ENCODE data around the gene XRCC5. TPM values are rescaled to one million over a fixed set of nuclear protein-coding genes. Genes with fewer than 3 reads are reported as not detected.
A peak's percentile ranks its signal among the peaks of the same experiment; 100 is the strongest.

Gene XRCC5
- total and polyA plus RNA-seq, 3 donors from 2014 or later, result 132 to 145 (median 133) TPM

DNA sequence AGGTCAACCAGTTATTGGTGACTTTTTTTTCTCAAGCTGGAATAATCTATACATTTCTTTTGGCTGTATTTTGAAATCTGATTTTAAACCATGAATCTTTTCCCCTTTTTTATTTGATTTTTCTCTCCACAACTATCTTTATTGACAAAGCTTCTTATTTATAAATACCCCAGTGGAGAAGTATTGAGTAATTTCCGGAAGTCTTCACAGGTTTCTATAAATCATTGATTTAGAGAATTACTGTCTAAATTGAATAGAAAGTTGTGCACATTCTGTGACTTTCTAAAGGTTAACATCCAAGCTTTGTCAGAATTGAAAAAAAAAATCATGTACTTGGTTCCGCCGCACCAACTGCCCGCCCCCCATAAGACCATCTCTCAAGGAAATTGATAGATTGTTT lies 39.8 kb downstream of the XRCC5 start:
- intact Hi-C loops (cut with DNase I; ENCODE audit: low total_unique reads), result no loop called here
- WGBS, 2 donors, result 95 to 96% methylated on average over 4 of the region's 4 CpGs
- Histone ChIP-seq H3K27ac (no peak overlapping the region), H3K4me3 (no peak overlapping the region), H3K4me1 (no peaks in the 10 kb centered on the region), H3K9me3 (no peaks in the 10 kb centered on the region), H3K27me3 (no peaks in the 10 kb centered on the region), H3K36me3 (ENCODE audit: low read depth, missing control alignments) (no peaks in the 10 kb centered on the region)
- no peak for DNase-seq
- TF ChIP-seq POLR2A (IDR thresholded peaks at IDR 0.05), result no peak
- TF ChIP-seq, protein P1, sequence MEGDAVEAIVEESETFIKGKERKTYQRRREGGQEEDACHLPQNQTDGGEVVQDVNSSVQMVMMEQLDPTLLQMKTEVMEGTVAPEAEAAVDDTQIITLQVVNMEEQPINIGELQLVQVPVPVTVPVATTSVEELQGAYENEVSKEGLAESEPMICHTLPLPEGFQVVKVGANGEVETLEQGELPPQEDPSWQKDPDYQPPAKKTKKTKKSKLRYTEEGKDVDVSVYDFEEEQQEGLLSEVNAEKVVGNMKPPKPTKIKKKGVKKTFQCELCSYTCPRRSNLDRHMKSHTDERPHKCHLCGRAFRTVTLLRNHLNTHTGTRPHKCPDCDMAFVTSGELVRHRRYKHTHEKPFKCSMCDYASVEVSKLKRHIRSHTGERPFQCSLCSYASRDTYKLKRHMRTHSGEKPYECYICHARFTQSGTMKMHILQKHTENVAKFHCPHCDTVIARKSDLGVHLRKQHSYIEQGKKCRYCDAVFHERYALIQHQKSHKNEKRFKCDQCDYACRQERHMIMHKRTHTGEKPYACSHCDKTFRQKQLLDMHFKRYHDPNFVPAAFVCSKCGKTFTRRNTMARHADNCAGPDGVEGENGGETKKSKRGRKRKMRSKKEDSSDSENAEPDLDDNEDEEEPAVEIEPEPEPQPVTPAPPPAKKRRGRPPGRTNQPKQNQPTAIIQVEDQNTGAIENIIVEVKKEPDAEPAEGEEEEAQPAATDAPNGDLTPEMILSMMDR (IDR thresholded peaks at IDR 0.05), result no peak

DNA sequence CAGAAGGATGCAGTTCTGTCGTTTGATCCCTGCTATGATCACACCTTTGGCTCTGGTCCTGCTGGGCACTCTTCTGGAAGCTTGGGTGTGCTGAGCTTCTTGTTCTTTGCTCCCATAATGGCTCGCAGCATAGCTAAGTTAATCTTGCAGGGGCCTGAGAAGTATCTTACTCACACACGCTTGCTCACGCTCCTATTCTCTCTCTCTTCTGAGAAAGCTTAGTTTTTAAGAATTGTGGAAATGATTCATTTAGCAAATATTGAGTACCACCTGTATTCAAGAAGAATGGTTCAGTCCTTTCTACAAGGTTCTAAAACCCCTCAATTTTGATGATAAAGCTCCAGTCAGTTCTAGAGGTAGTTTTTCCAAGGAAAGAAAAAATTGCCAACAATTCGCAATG lies 40.6 kb downstream of the XRCC5 start:
- H3K4me3 ChIP-seq, result no peak overlapping the region
- intact Hi-C loops (cut with DNase I; ENCODE audit: low total_unique reads), result no loop called here
- no peaks in the 10 kb centered on the region for H3K27me3 ChIP-seq
- no peaks in the 10 kb centered on the region for H3K4me1 ChIP-seq
- no peak overlapping the region for H3K27ac ChIP-seq
- H3K36me3 ChIP-seq (ENCODE audit: low read depth, missing control alignments), result no peaks in the 10 kb centered on the region
- WGBS, 2 donors, result 79% methylated on average over 5 of the region's 5 CpGs
- no peak for DNase-seq
- H3K9me3 ChIP-seq, result no peaks in the 10 kb centered on the region
- TF ChIP-seq, protein P1 (IDR thresholded peaks at IDR 0.05), result no peak
- no peak for TF ChIP-seq POLR2A (IDR thresholded peaks at IDR 0.05)

DNA sequence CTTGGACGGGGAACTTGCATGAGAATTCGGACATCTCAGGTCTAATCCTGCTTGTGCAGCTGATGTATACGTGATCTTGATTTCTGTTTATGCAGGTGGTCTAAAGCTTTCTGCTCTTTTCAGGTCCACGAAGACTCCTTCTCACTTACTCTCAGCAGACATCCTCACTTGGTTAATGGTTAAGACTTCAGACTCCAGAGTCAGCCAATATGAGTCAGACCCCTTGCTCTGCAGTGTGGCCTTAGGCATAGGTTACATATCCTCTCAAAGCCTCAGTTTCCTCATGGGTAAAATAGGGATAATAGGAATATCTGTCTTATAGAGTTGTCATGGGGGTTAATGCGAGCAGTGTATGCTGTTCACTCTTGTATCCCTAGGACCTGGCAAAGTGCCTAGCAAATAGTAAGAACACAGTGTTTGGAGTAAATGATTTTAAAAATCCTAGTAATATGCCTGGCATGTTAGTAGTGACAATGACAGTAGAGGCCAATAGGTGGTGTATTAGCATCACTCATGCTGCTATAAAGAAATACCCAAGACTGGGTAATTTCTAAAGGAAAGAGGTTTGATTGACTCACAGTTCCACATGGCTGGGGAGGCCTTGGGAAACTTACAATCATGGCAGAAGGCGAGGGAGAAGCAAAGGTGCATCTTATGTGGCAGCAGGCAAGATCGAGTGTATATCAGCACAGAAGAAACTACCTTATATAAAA lies 42.3 kb downstream of the XRCC5 start:
- no peaks in the 10 kb centered on the region for H3K36me3 ChIP-seq (ENCODE audit: low read depth, missing control alignments)
- TF ChIP-seq POLR2A (IDR thresholded peaks at IDR 0.05), result no peak
- TF ChIP-seq, protein P1 (IDR thresholded peaks at IDR 0.05), result peak in 1 of 3 experiments; percentile 13
- H3K4me3 ChIP-seq, result no peak overlapping the region
- intact Hi-C loops (cut with DNase I; ENCODE audit: low total_unique reads), result no loop called here
- H3K9me3 ChIP-seq, result no peaks in the 10 kb centered on the region
- WGBS, 2 donors, result 81 to 86% methylated on average over 7 of the region's 7 CpGs
- no peaks in the 10 kb centered on the region for H3K4me1 ChIP-seq
- H3K27ac ChIP-seq, result no peak overlapping the region
- no peak for DNase-seq
- H3K27me3 ChIP-seq, result no peaks in the 10 kb centered on the region

DNA sequence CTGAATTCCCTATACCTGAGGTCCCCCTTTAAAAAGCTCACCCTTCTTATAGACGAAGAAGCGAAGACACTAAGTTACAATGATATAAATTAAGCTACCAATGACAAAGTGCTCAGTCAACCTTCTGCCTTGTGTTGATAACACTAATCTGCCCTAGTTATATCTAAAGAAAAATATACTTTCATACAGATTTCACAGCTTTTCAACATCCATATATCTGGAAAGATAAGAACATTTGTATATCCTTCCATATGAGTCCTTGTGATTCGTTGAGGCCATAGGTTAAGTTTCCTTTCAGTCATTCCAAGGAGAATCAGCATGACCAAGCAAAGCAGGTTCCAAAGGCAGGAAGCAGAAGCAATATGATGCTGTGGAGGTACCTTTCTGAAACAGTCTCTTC lies 46.8 kb downstream of the XRCC5 start:
- DNase-seq, result no peak
- H3K36me3 ChIP-seq (ENCODE audit: low read depth, missing control alignments), result no peaks in the 10 kb centered on the region
- H3K4me3 ChIP-seq, result no peak overlapping the region
- H3K9me3 ChIP-seq, result no peaks in the 10 kb centered on the region
- H3K4me1 ChIP-seq, result no peaks in the 10 kb centered on the region
- no peak overlapping the region for H3K27ac ChIP-seq
- WGBS, 2 donors, result 78% methylated on average over 3 of the region's 3 CpGs
- no peaks in the 10 kb centered on the region for H3K27me3 ChIP-seq
- TF ChIP-seq, protein P1 (IDR thresholded peaks at IDR 0.05), result no peak
- no peak for TF ChIP-seq POLR2A (IDR thresholded peaks at IDR 0.05)
- intact Hi-C loops (cut with DNase I; ENCODE audit: low total_unique reads), result no loop called here

DNA sequence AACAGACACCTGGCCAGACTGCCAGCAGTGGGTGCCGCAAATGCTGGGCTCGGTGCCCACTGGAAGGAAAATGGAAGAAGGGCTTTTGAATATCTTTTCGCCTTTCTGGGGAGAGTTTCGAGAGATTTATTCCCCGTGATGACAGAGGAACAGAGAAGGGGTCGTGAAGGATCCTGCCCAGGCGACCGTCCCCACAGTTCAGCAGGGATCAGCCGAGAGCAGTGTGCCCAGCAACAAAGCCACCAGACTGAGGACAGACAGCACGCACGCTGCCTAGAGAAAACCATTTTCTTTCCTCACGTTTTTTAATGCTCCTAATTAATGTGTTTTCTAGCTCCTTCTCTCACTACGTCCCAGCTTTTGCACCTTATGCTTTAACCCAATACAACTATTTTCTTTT lies 47.7 kb downstream of the XRCC5 start:
- H3K27ac ChIP-seq, result no peak overlapping the region
- intact Hi-C loops (cut with DNase I; ENCODE audit: low total_unique reads), result no loop called here

More for the DNA sequence above, 47.7 kb downstream of the XRCC5 start:
- H3K36me3 ChIP-seq (ENCODE audit: low read depth, missing control alignments), result no peaks in the 10 kb centered on the region
- TF ChIP-seq, protein P1 (IDR thresholded peaks at IDR 0.05), result no peak
- TF ChIP-seq POLR2A (IDR thresholded peaks at IDR 0.05), result no peak
- no peaks in the 10 kb centered on the region for H3K9me3 ChIP-seq
- no peak for DNase-seq
- WGBS, 2 donors, result 88 to 96% methylated on average over 13 of the region's 13 CpGs
- no peaks in the 10 kb centered on the region for H3K27me3 ChIP-seq
- no peaks in the 10 kb centered on the region for H3K4me1 ChIP-seq
- H3K4me3 ChIP-seq, result no peak overlapping the region

Data from testis (tissue), 3 donors.